ENCODE data around the gene RNASE11.

DNA sequence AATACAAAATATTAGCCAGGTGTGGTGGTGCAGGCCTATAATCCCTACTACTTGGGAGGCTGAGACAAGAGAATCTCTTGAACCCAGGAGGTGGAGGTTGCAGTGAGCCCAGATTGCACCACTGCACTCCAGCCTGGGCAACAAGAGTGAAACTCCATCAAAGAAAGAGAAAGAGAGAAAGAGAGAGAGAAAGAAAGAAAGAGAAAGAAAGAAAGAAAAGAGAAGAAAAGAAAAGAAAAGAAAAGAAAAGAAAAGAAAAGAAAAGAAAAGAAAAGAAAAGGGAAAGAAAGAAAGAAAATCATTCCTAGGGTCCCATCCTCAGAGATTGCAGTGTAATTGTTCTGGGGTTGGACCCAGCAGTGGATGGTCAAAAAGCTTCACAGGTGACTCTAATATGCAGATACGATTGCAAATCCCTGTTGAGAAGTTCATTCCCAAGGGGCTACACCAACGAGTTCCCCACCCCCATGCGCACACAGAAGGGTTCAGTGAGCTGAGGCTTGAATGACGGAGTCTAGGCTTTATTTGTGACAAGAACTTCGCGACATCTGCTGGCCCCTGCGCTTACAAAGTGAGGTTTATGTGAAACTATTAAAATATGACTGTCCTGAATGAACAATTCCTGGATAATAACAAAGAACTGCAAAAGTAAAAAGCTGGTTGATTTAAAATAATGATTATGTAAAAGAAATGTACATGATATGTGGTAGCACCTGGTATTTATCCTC, 20.7 kb upstream of the RNASE11 start:
- no peak for TF ChIP-seq POLR2A (IDR thresholded peaks at IDR 0.05)
- TF ChIP-seq, protein P1, sequence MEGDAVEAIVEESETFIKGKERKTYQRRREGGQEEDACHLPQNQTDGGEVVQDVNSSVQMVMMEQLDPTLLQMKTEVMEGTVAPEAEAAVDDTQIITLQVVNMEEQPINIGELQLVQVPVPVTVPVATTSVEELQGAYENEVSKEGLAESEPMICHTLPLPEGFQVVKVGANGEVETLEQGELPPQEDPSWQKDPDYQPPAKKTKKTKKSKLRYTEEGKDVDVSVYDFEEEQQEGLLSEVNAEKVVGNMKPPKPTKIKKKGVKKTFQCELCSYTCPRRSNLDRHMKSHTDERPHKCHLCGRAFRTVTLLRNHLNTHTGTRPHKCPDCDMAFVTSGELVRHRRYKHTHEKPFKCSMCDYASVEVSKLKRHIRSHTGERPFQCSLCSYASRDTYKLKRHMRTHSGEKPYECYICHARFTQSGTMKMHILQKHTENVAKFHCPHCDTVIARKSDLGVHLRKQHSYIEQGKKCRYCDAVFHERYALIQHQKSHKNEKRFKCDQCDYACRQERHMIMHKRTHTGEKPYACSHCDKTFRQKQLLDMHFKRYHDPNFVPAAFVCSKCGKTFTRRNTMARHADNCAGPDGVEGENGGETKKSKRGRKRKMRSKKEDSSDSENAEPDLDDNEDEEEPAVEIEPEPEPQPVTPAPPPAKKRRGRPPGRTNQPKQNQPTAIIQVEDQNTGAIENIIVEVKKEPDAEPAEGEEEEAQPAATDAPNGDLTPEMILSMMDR (IDR thresholded peaks at IDR 0.05), result no peak
